ENCODE results near the gene CCNG1.
"Not testable (repeated sequence)": the region's sequence is repeated elsewhere in the genome, so short reads cannot be mapped to it uniquely, and the experiment has no call there.

The CCNG1 gene

DNA sequence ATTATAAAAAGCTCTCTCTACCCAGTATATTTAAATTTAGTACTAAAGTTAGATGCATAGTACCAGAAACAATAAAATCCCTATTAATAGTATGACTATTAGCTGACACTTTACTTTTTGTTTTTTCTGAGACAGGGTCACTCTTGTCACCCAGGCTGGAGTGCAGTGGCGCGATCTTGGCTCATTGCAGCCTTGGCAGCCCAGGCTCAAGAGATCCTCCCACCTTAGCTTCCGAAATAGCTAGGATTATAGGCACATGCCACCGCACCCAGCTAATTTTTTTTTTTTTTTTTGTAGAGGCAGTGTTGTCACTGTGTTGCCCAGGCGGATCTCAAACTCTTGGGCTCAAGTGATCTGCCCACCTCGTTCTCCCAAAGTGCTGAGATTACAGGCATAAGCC is 8.0 kb downstream of the CCNG1 start:
- no peak for DNase-seq

DNA sequence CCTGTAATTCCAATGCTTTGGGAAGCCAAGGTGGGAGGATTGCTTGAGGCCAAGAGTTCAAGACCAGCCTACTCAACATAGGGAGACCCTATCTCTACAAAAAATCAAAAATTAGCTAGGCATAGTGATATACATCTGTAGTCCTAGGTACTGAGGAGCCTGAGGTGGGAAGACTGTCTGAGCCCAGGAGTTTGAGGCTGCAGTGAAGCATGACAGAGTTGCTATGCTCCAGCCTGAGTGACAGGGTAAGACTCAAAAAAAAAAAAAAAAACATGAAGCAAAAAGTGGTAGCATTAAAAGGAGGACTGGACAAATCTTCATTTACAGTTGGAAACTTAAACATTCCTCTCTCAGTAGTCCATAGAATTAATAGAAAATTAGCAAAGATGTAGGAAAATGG is 9.8 kb downstream of the CCNG1 start:
- no peak for DNase-seq

DNA sequence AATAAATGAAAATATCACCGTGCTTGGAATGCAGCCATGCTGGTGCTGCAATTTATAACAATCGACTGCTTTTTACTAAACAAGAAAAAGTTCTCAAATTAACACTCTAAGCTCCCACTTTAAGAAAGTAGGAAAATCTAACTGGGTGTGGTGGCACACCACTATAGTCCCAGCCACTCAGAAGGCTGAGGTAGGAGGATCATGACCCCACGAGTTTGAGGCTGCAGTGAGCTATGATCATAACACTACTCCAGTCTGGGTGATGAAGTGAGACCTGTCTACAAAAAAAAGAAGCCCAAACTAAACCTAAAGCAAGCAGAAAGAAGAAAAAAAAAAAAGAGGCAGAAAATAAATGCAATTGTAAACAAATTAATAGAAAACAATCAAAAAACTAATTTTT is 10.5 kb downstream of the CCNG1 start:
- DNase-seq: no peak

DNA sequence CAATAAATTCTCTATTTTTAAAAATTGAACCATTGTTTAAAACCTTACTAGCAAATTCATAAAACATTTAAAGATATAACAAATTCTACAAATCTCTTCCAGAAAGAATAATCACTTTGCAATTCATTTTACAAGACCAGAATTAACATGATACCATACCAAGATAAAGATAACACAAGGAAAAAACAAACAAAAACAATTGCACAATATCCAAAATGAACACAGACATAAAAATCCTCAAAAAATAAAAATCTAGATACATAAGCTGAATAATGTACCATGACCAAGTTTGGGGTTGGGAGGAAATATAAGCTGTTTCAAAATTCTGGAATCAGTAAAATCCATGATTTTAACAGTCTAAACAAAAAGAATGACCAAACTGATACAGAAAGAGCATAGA is 11.1 kb downstream of the CCNG1 start:
- no peak for DNase-seq

DNA sequence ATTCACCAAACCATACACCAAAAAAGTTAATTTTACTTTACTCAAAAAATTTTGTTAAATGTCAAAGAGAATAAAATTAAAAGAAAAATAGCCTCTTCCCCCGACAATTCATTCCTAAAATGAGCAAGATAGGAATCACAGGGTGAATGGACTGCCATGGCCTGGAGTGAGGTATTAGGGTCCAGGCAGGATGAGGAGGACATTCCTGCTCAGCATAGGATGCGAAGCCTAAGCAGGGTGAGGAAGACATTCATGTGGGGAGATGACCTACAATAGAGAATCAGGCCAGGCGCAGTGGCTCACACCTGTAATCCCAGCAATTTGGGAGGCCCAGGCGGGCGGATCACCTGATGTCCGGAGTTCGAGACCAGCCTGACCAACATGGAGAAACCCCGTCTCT is 14.1 kb downstream of the CCNG1 start:
- no peak for DNase-seq

DNA sequence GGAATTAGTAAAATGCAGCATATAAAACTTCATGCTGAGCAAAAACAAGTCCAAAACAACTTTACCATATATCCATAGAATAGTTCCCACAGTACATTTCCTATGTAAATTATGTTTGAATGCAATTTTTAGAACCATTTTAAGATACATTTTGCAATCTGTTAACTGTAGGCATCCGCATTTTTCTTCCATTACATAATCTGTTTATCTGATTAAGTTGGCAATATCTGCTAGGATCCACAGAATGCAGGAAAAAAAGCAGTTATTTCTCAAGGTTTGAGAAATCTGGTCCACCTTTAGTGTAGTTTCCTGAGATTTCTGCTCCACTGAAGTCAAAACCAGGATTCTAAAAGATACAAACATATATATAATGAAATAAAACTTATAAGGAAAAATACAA is 16.3 kb downstream of the CCNG1 start:
- no peak for DNase-seq

DNA sequence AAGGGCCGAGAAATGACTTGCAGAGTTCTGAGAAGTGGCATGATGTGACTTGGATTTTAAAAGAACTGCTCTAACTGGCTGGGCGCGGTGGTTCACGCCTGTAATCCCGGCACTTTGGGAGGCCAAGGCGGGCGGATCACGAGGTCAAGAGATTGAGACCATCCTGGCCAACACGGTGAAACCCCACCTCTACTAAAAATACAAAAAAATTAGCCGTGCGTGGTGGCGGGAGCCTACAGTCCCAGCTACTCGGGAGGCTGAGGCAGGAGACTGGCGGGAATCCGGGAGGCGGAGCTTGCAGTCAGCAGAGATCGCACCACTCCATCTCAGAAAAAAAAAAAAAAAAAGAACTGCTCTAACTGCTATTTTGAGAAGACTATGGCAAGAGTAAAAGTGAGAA is 18.0 kb downstream of the CCNG1 start:
- not testable (repeated sequence) for DNase-seq

DNA sequence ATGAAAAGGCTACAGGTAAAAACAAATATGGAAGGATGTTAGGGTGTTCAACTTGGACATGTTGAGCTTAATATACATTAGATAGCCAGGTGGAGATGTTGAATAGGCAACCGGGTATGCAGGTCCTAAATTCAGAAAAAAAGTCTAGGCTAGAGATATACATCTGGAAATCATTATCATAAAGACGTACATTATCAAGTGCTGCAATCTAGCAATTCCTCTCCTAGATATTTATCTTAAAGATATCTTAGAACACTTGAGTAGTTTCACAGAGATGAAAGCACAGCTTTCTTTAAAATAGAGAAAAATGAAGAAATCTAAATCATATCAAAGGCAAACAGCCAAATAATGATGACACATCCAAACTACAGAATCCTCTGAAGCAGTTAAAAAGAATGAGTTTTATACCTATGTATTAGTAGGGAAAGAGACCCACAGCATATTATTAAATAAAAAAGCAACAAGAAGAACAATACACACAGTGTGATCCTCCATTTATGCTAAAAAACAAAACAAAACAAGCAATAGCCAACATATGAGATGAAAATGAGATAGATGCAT is 18.7 kb downstream of the CCNG1 start:
- DNase-seq: no peak

DNA sequence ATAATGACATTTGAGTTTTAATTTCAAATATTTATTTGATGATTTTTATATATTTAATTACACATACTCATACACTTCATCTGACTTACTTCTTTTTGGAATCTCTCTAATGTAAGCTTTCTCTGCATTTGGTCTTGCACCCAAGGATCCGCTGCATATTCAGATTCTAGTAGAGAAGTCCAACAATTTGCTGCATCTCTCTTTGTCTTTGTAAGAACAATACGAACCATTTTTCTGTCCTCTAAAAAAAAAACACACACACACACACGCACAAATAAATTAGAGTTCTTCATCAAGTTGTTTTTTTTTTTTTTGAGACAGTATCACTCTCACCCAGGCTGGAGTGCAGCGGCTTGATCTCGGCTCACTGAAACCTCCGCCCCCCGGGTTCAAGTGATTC is 19.4 kb downstream of the CCNG1 start:
- DNase-seq: no peak

DNA sequence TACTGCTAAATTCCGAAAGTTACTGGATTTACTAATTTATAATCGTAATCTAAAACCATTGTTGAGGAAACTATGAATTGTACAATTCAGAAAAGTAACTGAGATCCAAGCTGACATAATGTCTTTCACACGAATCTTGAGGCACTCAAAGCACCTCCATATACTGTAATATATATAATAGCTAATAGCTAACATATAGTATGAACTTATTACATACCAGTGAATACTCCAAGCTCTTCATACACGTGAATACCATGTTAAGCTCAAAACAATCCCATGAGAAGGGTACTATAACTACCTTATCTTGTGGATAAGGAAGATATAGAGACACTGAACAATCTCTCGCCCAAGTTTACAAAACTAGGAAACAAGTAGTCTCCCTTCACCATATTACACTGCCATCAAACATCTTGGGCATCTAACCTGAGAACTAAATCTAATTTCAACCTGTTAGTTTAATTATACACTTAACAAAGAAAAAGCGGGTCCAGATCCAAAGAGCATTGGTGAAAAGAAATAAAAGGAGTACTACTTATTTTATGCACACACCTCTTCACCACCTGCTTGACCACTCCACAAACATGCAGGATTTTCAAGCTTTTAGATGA is 21.5 kb downstream of the CCNG1 start:
- peak; percentile 51 for DNase-seq

DNA sequence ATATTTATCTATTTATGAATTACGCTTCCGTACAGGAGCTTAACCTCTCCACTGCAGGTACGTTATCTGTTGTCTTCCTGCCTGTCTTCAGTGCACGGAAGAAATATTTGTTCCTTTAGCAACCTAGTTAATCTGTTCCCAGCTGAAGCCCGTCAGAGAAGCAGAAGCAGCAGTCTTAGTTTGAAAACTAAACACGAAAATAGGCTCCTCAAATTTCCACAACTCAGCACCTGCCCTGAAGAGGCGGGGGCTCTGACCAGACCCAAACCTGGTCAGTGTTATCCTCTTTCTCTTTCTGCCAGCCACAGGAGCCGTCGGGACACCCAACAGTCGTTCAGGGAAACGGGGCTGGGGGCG is 22.0 kb downstream of the CCNG1 start:
- no peak for DNase-seq

DNA sequence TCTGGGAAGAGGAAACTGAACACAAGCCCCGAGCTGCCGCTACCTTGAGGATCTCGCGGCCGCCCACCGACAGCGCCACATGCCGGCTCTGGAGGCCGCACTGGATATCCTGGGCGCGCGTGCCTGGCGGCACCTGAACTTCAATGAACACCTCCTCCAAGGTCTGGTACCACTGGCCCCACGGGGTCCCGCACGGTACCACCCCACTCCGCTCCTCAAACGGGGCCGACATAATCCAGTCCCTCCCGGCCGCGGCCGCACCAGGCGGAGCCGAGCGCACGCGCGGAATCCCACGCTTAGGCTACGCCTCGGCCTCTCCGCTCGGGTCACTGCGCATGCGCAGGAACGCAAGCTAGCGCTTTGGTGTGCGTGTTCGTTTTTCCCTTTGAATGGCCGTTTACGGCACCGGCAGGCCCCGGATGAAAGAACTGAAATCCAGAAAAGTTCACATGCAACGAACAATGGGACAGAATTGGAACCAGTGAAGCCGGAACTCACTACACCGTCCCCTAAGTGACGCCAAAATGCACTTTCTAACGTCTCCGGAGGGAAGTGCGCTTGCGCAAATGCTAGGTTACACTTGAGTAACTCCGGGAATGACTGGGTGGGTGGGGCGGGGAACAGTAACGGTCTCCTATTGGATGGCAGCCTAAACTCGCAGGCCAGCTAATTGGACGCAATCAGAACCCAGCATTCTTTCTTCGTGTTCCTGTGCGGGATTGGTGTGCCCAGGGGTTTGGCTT is 22.6 kb downstream of the CCNG1 start, which contains the start of gene NUDCD2:
Gene NUDCD2 (minus strand): TSS at position 284 of the 743 bp plus-strand sequence. CDS start 52 bp downstream, at position 232.
- DNase-seq: peak; percentile 99

DNA sequence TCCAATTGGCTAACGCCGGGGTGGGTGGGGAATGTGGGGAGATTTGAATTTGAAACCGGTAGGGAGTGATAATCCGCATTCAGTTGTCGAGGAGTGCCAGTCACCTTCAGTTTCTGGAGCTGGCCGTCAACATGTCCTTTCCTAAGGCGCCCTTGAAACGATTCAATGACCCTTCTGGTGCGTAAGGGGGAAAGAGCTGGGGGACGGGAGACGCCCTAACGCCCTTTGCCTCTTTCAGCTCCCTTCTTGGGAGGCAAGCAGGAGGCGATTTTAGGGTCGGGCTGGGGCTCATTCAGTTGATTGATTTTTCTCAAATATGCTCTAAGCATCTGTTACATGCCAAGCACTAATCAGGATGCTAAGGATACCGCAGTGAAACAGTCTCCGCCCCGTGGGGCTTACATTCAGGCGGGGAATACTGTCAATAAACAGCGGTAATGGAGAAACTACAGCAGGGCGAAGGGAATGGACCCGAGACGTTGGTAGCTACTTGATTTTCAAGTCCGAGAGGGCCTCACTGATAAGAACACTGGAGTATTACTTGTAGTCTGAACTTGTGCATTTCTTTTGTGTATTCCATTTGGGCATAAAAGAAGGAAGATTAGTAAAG is 23.3 kb downstream of the CCNG1 start, which contains the start of gene HMMR:
Gene HMMR (plus strand): TSS at position 71 of the 610 bp plus-strand sequence. CDS start 61 bp downstream, at position 132.
- peak; percentile 72 for DNase-seq

DNA sequence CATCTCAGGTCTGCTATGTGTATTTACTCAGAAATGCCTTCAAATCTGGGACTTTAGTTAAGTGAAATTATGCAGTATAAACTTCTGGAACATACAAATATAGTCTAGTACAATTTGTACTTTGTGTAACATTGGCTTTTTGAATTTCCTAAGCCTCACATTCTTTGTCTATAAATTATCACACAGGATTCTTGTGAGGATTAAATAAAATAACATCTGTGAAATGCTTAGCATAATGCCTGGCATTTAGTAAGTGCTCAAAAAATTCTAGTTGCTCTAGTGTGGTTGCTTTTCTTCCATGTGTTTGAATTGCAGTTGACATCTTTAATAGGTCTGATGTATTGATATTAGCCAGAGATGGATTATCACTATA is 25.7 kb downstream of the CCNG1 start:
- DNase-seq: no peak

DNA sequence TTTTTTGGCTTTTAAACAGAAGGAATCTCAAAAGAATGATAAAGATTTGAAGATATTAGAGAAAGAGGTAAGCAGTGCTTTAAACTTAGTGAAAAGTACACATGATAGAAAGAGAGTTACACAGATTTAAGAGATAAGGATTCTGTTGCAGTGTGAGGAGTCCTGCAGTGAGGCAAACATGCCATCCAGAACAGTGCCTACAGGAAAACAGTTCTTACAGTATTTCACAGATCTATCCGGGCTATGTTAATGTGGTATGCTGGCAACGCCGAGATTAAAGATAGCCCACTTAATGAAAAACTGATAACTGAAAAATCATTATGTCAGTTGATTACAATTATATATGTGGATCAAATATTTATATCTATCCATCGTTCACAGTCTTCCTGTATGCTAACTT is 30.3 kb downstream of the CCNG1 start:
- no peak for DNase-seq

DNA sequence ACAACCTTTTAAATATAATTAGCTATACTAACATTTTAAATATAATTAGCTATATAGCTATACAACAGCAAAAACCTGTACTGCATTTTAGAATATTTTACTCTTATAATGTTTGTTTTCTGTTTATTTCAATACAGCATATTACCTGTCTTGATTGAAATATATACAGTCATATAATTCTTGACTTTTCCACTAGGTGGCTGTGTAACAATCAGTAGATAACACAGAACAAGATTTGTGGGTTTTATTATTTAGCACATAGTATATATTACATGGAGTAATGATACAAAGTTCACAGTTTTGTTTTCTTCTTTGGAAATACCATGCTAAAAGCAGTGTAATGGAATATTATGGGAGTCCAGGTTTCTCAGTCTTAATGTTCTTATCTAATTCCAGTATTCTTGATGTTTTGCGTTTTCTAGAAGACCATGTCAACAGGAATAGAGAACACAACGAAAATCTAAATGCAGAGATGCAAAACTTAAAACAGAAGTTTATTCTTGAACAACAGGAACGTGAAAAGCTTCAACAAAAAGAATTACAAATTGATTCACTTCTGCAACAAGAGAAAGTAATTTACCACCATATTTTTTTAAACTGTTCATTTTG is 36.3 kb downstream of the CCNG1 start:
- peak; percentile 34 for DNase-seq

DNA sequence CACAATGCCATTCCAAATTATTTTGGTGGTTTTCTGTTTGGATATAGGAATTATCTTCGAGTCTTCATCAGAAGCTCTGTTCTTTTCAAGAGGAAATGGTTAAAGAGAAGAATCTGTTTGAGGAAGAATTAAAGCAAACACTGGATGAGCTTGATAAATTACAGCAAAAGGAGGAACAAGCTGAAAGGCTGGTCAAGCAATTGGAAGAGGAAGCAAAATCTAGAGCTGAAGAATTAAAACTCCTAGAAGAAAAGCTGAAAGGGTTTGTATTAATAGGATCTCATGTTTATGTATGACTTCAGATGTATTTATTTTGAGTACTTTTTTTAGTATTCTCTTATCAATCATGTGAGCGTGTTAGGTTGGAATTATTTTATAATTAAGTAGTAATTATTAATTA is 38.0 kb downstream of the CCNG1 start:
- DNase-seq: no peak

DNA sequence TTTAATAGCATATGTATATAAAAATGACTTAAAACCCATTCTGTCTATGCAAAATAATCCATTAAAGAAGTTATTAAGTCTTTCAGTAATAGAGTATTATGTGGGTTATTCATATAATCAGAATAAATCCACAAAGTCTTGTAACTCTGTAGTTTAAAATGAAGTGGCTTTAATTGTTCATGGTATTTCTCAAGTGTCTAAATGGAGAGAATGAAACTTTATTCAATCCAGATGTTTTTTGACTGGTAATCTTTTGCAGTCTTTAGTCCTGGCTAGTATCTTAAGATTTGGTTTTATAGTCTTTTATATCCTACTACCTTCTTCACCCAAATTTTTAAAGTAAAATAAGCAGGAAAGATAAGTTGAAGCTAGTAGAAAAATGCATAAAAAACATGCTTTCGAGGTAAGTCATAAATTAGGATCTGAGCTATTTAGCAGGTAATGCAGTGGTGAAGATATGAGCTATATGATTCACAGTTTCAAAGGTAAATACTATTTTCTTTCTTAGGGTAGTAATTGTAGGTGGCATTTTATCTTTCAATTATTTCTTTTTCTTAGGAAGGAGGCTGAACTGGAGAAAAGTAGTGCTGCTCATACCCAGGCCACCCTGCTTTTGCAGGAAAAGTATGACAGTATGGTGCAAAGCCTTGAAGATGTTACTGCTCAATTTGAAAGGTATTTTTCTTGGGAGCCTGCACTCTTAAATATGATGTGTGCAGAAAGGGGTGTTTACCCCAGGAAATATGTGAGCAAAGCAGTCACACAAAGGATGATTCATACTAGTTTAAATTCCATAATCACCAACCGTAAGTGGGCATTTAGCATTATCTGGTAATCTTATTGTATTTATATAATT is 41.0 kb downstream of the CCNG1 start:
- no peak for DNase-seq

DNA sequence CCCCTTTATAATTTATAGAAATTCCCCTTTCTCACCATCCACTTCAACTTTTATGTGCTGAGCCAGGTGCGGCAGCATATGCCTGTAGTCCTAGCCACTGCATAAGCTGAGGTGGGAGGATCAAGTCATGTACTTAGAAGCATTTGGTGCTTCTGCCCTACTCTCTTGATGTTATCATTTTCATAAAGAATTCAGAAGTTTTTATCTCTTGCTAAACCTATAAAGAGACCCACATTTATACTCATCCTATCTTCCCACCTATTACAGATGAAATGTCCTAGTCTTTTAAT is 41.5 kb downstream of the CCNG1 start:
- DNase-seq: no peak

DNA sequence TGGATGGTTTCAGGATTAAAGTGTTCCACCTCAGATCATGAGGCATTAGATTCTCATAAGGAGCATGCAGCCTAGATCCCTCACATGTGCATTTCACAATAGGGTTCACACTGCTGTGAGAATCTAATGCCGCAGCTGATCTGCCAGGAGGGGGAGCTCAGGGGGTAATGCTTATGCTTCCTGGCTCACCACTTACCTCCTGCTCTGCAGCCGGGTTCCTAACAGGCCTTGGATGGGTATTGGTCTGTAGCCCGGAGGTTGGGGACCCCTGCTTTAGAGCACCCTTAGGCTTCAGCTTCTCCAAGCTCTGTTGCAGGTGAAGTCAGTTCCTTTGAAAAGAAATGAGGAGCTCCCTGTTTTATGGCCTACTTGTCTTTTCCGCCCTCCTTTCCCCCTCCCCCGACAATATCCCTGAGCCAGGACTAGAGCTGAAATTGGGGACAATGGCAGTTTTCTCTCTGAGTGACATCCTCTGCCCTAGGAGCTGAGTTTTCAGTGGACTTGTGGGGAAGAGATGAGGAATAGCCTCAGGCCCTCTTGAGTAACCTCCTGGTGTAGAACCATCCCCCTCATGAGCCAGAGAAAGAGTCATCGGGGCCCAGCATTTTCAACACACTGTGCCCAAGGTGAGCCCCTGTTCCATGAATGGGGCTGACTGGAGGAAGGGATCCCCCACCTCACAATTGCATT is 51.8 kb downstream of the CCNG1 start:
- peak; percentile 48 for DNase-seq

DNA sequence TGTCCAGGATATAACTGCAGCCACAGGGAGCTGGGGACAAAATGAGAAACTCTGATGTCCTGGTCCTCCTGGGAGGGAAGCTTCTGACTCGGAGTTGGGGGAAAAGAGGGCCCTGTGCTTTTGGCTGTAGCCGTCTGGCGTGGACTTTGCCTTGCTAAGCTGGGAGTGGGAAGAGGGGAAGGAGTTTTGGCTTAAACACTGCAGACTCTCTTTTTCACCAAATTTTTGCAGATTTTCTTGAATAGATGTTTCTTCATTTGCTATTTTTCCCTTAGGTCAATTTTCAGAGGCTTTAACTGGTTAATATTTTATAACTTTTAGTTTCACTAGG is 52.3 kb downstream of the CCNG1 start:
- no peak for DNase-seq
